NCI-H510A (cell line): Measurements from ENCODE around the gene CCDC83.
A peak's percentile ranks its signal among the peaks of the same experiment; 100 is the strongest.

ENCODE experiments used
- DNase-seq: peaks from one replicate; lab custom pipeline; 2025; lab: John Stamatoyannopoulos, UW

Gene CCDC83

DNA sequence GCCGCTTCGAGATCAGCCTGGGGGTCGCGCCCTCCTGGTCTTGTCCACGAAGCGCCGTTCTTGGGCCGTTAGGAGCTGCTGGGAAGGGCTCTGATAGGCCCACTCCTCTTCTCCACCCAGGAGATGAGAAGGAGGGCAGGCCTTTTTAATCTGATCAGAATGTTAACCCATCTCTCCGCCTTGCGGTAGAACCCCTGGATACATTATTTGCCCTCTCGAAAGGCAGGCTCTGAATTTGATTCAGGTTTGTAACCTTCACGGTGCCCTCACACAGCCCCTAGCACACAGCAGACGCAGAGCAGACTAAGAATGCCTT, at the start of gene CCDC83:
TSS of gene CCDC83 (plus strand) at position 43 of the 316 bp plus-strand sequence. CDS start 9,741 bp downstream, outside the sequence.
- DNase-seq, result no peak

DNA sequence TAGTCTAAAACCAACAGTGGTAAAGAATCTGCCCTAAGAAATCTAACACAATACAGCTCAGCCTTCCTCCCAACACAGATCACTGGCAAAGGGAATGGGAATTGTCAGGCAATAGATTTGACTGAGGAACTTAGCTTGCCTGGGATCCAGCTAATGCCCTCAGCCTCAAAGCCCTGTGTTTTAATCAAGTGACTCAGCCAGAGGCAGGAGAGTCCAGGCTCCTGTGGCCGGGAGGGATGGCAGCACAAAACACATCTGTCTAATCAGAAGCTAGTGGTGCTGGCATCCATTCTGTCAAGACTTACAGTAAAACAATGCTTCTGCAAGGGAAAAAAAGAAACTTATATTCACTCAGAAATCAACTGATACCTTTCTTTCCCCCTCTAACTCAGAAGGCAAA, 49.8 kb upstream of the CCDC83 start:
- DNase-seq, result no peak

DNA sequence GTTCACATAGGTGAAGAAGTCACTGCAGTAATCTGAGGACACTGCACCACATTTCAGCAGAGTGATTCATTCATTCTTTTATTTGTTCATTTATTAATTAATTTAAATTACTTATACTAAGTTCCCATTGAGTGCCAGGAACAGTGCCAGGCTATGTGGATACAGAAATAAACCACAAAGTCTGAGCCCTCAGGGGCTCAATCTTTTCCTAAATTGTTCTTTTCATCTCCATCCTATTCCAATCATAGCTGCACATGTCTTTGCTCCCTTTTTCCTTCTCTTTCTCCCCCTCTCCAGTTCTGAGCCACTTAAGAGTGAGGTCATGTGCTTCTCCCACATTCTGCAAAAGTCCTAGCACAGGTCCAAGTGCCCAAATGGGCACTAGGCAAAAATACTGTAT, 49.2 kb upstream of the CCDC83 start:
- no peak for DNase-seq

- no peak for DNase-seq
Measured at GRCh38 chr11:85806876-85807275, 48.3 kb upstream of the CCDC83 start.

- no peak for DNase-seq
Measured at GRCh38 chr11:85809191-85809590, 46.0 kb upstream of the CCDC83 start.

DNA sequence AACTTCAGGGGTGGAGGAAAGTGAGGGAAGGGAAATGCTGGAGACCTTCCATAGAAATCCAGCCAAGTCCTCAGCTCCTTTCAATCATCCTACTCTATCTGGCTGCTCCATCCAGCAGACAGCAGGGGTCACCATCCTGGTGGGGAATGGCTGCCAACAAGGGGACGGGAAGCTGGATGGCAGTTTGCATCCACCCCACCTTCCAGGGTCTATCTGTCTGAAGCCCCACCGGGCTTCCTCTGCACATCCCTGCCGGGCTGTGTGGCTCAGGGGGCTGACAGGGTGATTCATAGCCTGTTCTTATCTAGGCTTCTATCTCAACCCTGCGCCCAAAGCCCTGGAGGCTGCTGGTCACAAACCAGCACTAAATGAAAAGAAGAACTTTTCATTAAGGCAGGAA, 45.3 kb upstream of the CCDC83 start:
- no peak for DNase-seq

- DNase-seq, result no peak
Measured at GRCh38 chr11:85810521-85810870, 44.7 kb upstream of the CCDC83 start.

- peak; percentile 37 for DNase-seq
Measured at GRCh38 chr11:85810871-85811611, 44.1 kb upstream of the CCDC83 start, which contains the start of gene SYTL2. SYTL2 (minus strand) TSS chr11:85811141; CDS start chr11:85757725, 53,416 bp downstream.

GRCh38 chr11:85811624-85812023, 43.6 kb upstream of the CCDC83 start:
- no peak for DNase-seq

DNA sequence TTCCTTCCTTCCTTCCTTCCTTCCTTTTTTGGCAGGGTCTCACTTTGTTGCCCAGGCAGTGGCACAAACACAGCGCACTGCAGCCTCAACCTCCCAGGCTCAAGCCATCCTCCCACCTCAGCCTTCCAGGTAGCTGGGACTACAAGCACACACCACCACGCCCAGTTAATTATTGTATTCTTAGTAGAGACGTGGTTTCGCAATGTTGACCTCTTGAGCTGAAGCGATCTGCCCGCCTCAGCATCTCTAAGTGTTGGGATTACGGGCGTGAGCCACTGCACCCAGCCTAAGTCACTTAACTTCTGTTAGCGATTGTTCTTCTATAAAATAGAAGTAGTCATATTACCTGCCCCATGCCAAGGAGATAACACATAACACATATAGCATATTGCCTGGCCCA, 41.5 kb upstream of the CCDC83 start:
- DNase-seq, result no peak

DNA sequence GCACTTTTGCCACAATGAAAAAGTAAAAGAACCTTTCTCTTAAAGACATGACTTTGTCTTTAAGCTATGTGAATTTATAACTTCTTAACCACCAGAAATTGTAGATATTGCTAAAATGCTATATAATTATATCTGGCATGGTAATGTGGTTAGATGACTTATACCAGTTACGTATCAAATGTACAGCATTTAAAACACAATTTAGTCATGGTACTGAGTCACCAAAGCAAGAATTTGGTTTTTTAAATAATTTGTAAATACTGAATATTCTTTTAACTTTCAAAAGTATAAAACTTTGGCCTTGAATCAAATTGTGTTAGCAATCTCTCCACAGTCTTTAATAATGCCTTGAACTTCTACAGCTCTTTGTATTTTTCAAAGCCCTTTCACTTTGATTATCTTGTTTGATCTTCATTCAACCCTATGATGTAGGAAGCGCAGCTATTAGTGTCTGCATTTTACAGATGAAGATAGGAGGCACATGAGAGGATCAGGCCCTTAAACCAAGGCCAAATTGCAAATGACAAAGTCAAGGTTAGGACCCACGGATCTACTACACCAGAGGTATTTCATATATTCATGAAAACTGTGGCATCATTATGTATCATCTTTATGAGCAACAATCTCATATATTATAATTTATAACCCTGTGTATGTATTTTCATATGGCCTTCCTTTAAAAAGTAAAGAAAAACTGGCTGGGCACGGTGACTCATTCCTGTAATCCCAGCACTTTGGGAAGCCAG, 39.8 kb upstream of the CCDC83 start:
- no peak for DNase-seq

- DNase-seq, result no peak
Measured at GRCh38 chr11:85819441-85819840, 35.7 kb upstream of the CCDC83 start.

DNA sequence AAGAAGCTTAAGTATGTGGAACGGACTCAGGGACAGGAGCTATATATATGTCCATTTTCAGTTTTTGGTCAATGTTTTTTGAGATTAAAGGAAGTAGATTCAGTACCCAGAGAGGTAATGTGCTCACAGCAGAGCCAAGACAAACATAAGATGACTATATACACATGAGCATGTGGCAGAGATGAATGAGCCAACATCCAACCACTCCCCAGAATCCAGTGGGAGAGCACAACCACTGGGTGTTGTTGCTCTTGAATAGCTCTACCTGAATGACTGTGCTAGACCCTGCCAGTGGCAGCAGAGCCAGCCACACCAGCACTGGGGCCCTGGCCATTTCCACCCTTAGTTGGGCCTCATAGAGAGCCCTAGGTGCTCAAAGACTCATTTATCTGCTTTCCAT, 33.5 kb upstream of the CCDC83 start:
- DNase-seq, result no peak

DNA sequence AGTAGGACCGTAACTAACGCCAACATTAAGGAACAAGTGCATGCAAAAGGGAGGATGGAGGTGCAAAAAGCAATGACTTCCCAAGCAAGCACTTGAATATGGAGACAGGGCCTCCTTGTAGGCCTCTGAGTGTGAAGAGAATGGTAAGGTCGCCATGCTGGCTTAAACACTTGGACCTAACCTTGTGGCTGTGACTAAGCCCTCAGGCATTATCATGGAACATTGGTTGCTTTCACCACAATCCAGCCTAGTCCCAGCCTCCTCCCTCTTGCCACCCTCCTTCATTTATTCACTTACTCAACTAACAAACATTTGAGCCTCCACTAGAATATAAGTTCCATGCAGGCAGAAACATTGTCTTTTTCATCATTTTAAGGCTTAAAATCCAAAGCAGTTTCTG, 32.4 kb upstream of the CCDC83 start:
- DNase-seq, result no peak

- no peak for DNase-seq
Measured at GRCh38 chr11:85823816-85824215, 31.4 kb upstream of the CCDC83 start.

- no peak for DNase-seq
Measured at GRCh38 chr11:85825616-85826015, 29.6 kb upstream of the CCDC83 start.

DNA sequence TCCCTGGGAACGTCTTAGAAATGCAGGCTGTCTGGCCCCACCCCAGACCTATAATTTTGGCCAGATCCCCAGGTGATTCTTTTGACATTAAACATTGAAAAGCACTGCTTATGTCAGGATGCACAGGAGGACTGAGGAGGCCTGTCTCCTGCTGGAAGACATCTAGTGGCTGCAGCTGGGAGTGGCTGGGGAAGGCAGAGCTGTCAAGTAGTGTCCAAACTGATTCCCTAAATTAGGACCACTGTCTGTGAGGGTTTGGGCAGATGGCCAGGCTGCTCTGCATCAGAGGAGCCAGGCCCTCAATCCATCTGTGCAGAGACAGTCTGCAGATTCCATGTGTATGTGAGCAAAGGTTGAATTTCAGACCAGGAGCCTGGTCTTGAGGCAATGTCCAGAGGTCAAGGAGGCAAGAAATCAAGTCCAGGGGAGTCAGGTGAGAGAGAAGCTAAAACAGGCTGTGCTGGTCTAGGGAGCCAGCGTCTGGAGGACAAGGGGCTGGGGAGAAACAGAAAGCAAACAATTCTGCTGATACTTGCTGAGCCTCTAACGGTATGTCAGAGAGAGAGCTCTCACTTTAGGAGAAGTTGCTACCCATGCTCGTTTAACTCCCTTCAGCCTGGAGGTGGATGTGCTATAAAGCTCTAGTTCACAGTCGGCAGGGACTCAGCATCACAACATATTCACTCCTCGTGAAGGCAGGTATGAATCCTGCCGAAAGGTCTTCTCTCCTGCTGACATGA, 28.9 kb upstream of the CCDC83 start:
- DNase-seq, result no peak

- no peak for DNase-seq
Measured at GRCh38 chr11:85827748-85828639, 27.2 kb upstream of the CCDC83 start.

- no peak for DNase-seq
Measured at GRCh38 chr11:85828640-85828978, 26.6 kb upstream of the CCDC83 start.

- DNase-seq, result no peak
Measured at GRCh38 chr11:85829172-85829571, 26.0 kb upstream of the CCDC83 start.

DNA sequence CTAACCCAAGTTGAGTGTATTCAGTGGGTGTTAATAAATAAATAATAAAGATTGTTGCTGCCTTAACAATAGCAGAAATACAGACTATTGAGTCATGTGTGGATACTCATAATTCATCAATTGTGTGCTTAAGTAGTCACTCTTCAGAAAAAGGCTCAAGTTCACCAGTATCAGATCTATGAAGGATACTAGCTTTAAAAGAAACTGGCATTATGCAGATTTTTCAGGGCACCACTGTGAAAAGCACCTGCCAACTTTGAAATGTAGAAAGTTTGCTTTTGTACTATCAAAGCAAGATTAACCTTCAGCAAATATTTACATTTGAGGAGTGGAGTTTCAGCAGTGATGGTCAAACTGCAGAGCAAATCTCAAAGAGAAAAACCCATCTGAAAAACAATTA, 24.1 kb upstream of the CCDC83 start:
- DNase-seq, result no peak

DNA sequence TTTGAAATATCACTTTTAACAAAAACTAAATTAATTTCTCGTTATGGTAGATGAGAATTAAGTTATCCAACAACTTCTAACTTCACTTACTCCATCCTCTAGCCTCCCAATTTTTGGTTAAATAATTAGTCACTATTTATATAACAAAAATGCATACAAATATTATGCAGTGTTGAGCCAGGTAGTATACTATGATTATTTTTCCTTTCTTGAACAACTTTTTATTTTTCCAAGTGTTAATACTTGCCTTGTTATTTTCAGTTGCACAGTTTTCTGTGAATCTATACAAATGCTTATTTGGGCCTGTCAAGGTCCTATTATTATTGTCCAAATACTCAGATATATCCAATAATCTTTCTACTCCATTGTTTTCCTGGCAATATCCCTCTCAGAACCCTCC, 19.9 kb upstream of the CCDC83 start:
- no peak for DNase-seq
